HG03432 (cell line): Measurements from ENCODE around the gene SMYD2.

Experiments used
- ATAC-seq: cut with Tn5 transposase; IDR thresholded peaks from one replicate; pipeline ENCODE4 v1.9.1; 2021; ENCODE audit warnings: mild to moderate bottlenecking, moderate library complexity; ENCODE audit not compliant: unreplicated experiment

The SMYD2 gene

GRCh38 chr1:214354440-214355148 lies 73.6 kb downstream of the SMYD2 start:
- ATAC-seq, result no peak

GRCh38 chr1:214360116-214360515 lies 79.2 kb downstream of the SMYD2 start:
- no peak for ATAC-seq

- ATAC-seq, result no peak
Measured at GRCh38 chr1:214360525-214361164, 79.7 kb downstream of the SMYD2 start.

- no peak for ATAC-seq
Measured at GRCh38 chr1:214361636-214362035, 80.7 kb downstream of the SMYD2 start.

- ATAC-seq, result no peak
Measured at GRCh38 chr1:214362188-214362882, 81.4 kb downstream of the SMYD2 start.

GRCh38 chr1:214363386-214363785 lies 82.4 kb downstream of the SMYD2 start:
- ATAC-seq, result no peak

- ATAC-seq, result no peak
Measured at GRCh38 chr1:214364386-214364785, 83.4 kb downstream of the SMYD2 start.

- ATAC-seq, result no peak
Measured at GRCh38 chr1:214364786-214365295, 83.9 kb downstream of the SMYD2 start.

- ATAC-seq, result no peak
Measured at GRCh38 chr1:214367841-214368240, 86.9 kb downstream of the SMYD2 start.

GRCh38 chr1:214369364-214369763 lies 88.4 kb downstream of the SMYD2 start:
- no peak for ATAC-seq

- ATAC-seq, result no peak
Measured at GRCh38 chr1:214370615-214371014, 89.7 kb downstream of the SMYD2 start.

GRCh38 chr1:214372092-214372491 lies 91.1 kb downstream of the SMYD2 start:
- no peak for ATAC-seq

GRCh38 chr1:214377485-214377884 lies 96.5 kb downstream of the SMYD2 start:
- peak; percentile 57 for ATAC-seq

- ATAC-seq, result no peak
Measured at GRCh38 chr1:214377886-214378285, 96.9 kb downstream of the SMYD2 start.

GRCh38 chr1:214378492-214378891 lies 97.5 kb downstream of the SMYD2 start:
- ATAC-seq, result no peak

GRCh38 chr1:214379236-214379970 lies 98.4 kb downstream of the SMYD2 start:
- ATAC-seq, result no peak

- ATAC-seq, result no peak
Measured at GRCh38 chr1:214380396-214380795, 99.4 kb downstream of the SMYD2 start.

- no peak for ATAC-seq
Measured at GRCh38 chr1:214380986-214381695, 100.2 kb downstream of the SMYD2 start.

GRCh38 chr1:214383381-214384372 lies 102.7 kb downstream of the SMYD2 start:
- no peak for ATAC-seq
